K562 (cell line): ENCODE measurements around the gene STIM1. TPM values are rescaled to one million over a fixed set of nuclear protein-coding genes. Genes with fewer than 3 reads are reported as not detected.

Experiments used
- ATAC-seq: fragments of 200-7000 bp; cut with Tn5 transposase; 3 replicates; pipeline ENCODE4 v1.9.1; 2020; ENCODE audit warnings: moderate library complexity
- BruUV-seq: library from RNA; stranded (reverse); fragments of 400-500 nt; replicated peaks from 2 replicates; lab custom pipeline; 2021; lab: Mats Ljungman, UMichigan
- CTCF ChIA-PET: fragments of 300-600 bp; formaldehyde crosslinking; extraction: SDS; loops from one replicate; lab custom pipeline; 2021; ENCODE audit warnings: low intra/inter-chr PET ratio; lab: Yijun Ruan, JAX
- POLR2A ChIA-PET: fragments of 300-600, 350-650 bp; sonication (Branson Sonifier 250); formaldehyde crosslinking; extraction: SDS; loops from one replicate; lab custom pipeline; 2021; ENCODE audit warnings: antibody characterized with exemption, inconsistent platforms; lab: Yijun Ruan, JAX
- DNase-seq, 4 experiments: peaks; one replicate each; pipeline versions ENCODE4 v3.0.0 to v3.0.0-alpha.2; 2011 to 2018; ENCODE audit warnings: low spot score in 3 of 4, mixed read lengths in 3 of 4; ENCODE audit errors: extremely low read depth in 1 of 4
- FAIRE-seq: peaks from 2 replicates; lab custom pipeline; 2011; peaks lifted over from hg19 to GRCh38; lab: Jason Lieb, UNC
- H2AFZ ChIP-seq: 2 replicates; pipeline ENCODE4 v1.6.0; 2011; ENCODE audit warnings: low read depth, low read length, control low read depth, inconsistent platforms
- H3K27ac ChIP-seq: fragments of 200-600 bp; 3 replicates; pipeline ENCODE4 v1.8.0; 2011; ENCODE audit warnings: low read depth, mild to moderate bottlenecking, control low read depth, inconsistent platforms, low read length, moderate library complexity, mixed read lengths; ENCODE audit errors: extremely low read depth
- H3K27me3 ChIP-seq, 2 experiments: fragments of 300-600 bp in 1 of 2; 2 replicates in 1 of 2; 3 replicates in 1 of 2; pipeline versions ENCODE4 v1.6.0 to v1.8.0; 2011; ENCODE audit warnings: inconsistent platforms in 2 of 2, low read length in 2 of 2, mild to moderate bottlenecking in 1 of 2, mixed read lengths in 1 of 2, moderate library complexity in 1 of 2; ENCODE audit not compliant: control insufficient read depth in 2 of 2, insufficient read depth in 2 of 2
- H3K36me3 ChIP-seq: fragments of 300-600 bp; 3 replicates; pipeline ENCODE4 v1.8.0; 2011; ENCODE audit warnings: mild to moderate bottlenecking, low read length, inconsistent platforms; ENCODE audit not compliant: control insufficient read depth, insufficient read depth
- H3K4me1 ChIP-seq, 2 experiments: fragments of 200-600 bp in 1 of 2; replicated peaks in 1 of 2; 2 replicates in 1 of 2; 3 replicates in 1 of 2; pipeline versions ENCODE4 v1.5.1 to v1.8.0; 2011; ENCODE audit warnings: inconsistent platforms in 2 of 2, low read length in 2 of 2, mild to moderate bottlenecking in 1 of 2, mixed read lengths in 1 of 2, moderate library complexity in 1 of 2; ENCODE audit not compliant: control insufficient read depth in 2 of 2, insufficient read depth in 2 of 2
- H3K4me2 ChIP-seq: 2 replicates; pipeline ENCODE4 v1.6.1; 2011; ENCODE audit warnings: low read length, control low read depth, inconsistent platforms, mixed read lengths; ENCODE audit not compliant: insufficient read depth
- H3K4me3 ChIP-seq: fragments of 200-600 bp; sonication (generic), shearing (Covaris generic); 2 replicates; pipeline ENCODE4 v1.5.1; 2016; ENCODE audit warnings: control low read depth, inconsistent platforms
- H3K79me2 ChIP-seq: fragments of 200-600 bp; 3 replicates; pipeline ENCODE4 v1.8.0; 2011; ENCODE audit warnings: low read length, inconsistent platforms; ENCODE audit not compliant: control insufficient read depth, insufficient read depth
- H3K9ac ChIP-seq, 2 experiments: 2 replicates each; pipeline versions ENCODE4 v1.6.0 to v1.6.1; 2011; ENCODE audit warnings: low read depth in 2 of 2, low read length in 2 of 2, control low read depth in 1 of 2, inconsistent platforms in 1 of 2, mild to moderate bottlenecking in 1 of 2, mixed read lengths in 1 of 2; ENCODE audit not compliant: insufficient read depth in 1 of 2
- H3K9me1 ChIP-seq: one replicate; pipeline ENCODE4 v1.6.0; 2011; ENCODE audit warnings: inconsistent platforms, mild to moderate bottlenecking, low read length, moderate library complexity; ENCODE audit not compliant: control insufficient read depth, insufficient read depth
- H3K9me3 ChIP-seq: replicated peaks from 2 replicates; pipeline ENCODE4 v1.5.1; 2011; ENCODE audit warnings: low read depth, low read length, inconsistent platforms; ENCODE audit not compliant: control insufficient read depth, insufficient read depth
- H4K20me1 ChIP-seq: replicated peaks from 2 replicates; pipeline ENCODE4 v1.6.1; 2011; ENCODE audit warnings: low read length, inconsistent platforms, mixed read lengths; ENCODE audit not compliant: control insufficient read depth, insufficient read depth
- ATF3 ChIP-seq, 2 experiments: fragments of 450-650 bp in 1 of 2; sonication (generic) in 1 of 2; formaldehyde crosslinking in 1 of 2; IDR thresholded peaks in 1 of 2; conservative IDR thresholded peaks in 1 of 2; 2 replicates each; pipeline versions ENCODE4 v1.6.1 to v1.8.1; 2016 to 2023; ENCODE audit warnings: mild to moderate bottlenecking in 2 of 2, moderate library complexity in 2 of 2, inconsistent platforms in 1 of 2, missing genetic modification reagents in 1 of 2
- CEBPB ChIP-seq: fragments of 450-650 bp; IDR thresholded peaks from 2 replicates; pipeline ENCODE4 v1.6.1; 2016; ENCODE audit warnings: missing genetic modification characterization, missing compliant biosample characterization
- HDAC8 ChIP-seq: fragments of 450-650 bp; IDR thresholded peaks from 2 replicates; pipeline ENCODE4 v1.6.1; 2016; ENCODE audit warnings: mild to moderate bottlenecking, missing genetic modification characterization, moderate library complexity, missing compliant biosample characterization
- KLF6 ChIP-seq: fragments of 250-450 bp; sonication (Bioruptor Pico); IDR thresholded peaks from 2 replicates; pipeline ENCODE4 v1.4.0; 2020; ENCODE audit warnings: mild to moderate bottlenecking, moderate library complexity, borderline replicate concordance
- MBD2 ChIP-seq: sonication (generic); IDR thresholded peaks from 2 replicates; pipeline ENCODE4 v1.6.1; 2016; ENCODE audit warnings: low read depth, borderline replicate concordance
- NFIC ChIP-seq: fragments of 450-650 bp; IDR thresholded peaks from 2 replicates; pipeline ENCODE4 v1.6.1; 2017; ENCODE audit warnings: mild to moderate bottlenecking, inconsistent platforms
- TFAM ChIP-seq: fragments of 250-450 bp; sonication (Bioruptor Pico); conservative IDR thresholded peaks from 2 replicates; pipeline ENCODE4 v1.5.0; 2021; ENCODE audit warnings: mild to moderate bottlenecking, moderate library complexity
- ZEB2 ChIP-seq: fragments of 450-650 bp; IDR thresholded peaks from 2 replicates; pipeline ENCODE4 v1.6.1; 2016
- ZKSCAN8 ChIP-seq: fragments of 200-800 bp; sonication (Bioruptor generic); IDR thresholded peaks from 2 replicates; pipeline ENCODE4 v1.6.1; 2016; ENCODE audit warnings: missing genetic modification characterization, missing compliant biosample characterization
- ZNF347 ChIP-seq: fragments of 450-650 bp; formaldehyde crosslinking; IDR thresholded peaks from 2 replicates; pipeline ENCODE4 v1.4.0; 2020; ENCODE audit warnings: low read depth, mild to moderate bottlenecking, moderate library complexity
- ZNF778 ChIP-seq: fragments of 450-650 bp; formaldehyde crosslinking; IDR thresholded peaks from 2 replicates; pipeline ENCODE4 v1.4.0; 2020; ENCODE audit warnings: mild to moderate bottlenecking, moderate library complexity
- WGBS: fragments of 100-300 bp; shearing (Covaris generic); methylation state at CpG from one replicate; pipeline ENCODE4 v1.1.6; 2016; ENCODE audit warnings: low coverage, mixed read lengths; ENCODE audit not compliant: insufficient coverage; ENCODE audit errors: missing lambda C conversion rate; 5-methylcytosine and 5-hydroxymethylcytosine counted together
- in situ Hi-C: fragments of 300-500 bp; cut with MboI; formaldehyde crosslinking; loops from 4 replicates; pipeline ENCODE4 v1.15.0; 2018; ENCODE audit warnings: inconsistent platforms, mixed read lengths
- intact Hi-C: fragments of 100-400 bp; cut with micrococcal nuclease; formaldehyde crosslinking; loops from 2 replicates; pipeline ENCODE4 v1.14.2; 2022
- polyA plus RNA-seq, 8 experiments: library from polyadenylated mRNA; depleted of rRNA in 4 of 8; stranded (reverse) in 5 of 8; unstranded in 3 of 8; fragments of >200 nt; fragmentation: Nextera tagmentation in 2 of 8; fragmentation: Illumina TruSeq in 1 of 8; extraction: Ambion mirVana in 2 of 8; extraction: Trizol in 1 of 8; gene quantifications; 2 replicates each; pipeline versions ENCODE4 v1.2.1 to v1.2.3, GENCODE V29; 2011 to 2014; ENCODE audit warnings: inconsistent platforms in 1 of 8, missing spikeins in 1 of 8
- total RNA-seq, 7 experiments: library from RNA; depleted of rRNA in 6 of 7; stranded (reverse); fragments of >200 nt in 6 of 7; fragmentation: Illumina TruSeq in 2 of 7; extraction: Trizol in 2 of 7; gene quantifications; 2 replicates each; pipeline versions ENCODE4 v1.2.1 to v1.2.3, GENCODE V29; 2011 to 2021; ENCODE audit warnings: low replicate concordance in 1 of 7

STIM1 gene
- total and polyA plus RNA-seq, 9 of the 15 experiments (the other 6 are each of a cell fraction or from before 2014, with no cell fraction given), result 7.7 to 50.5 (median 22.5) TPM

GRCh38 chr11:3964056-3964455 lies 108.6 kb downstream of the STIM1 start:
- no TSS peak for BruUV-seq
- no peaks in the 10 kb centered on the region for H4K20me1 ChIP-seq
- no peaks in the 10 kb centered on the region for H3K9me3 ChIP-seq
- H2AFZ ChIP-seq, result no peak overlapping the region
- POLR2A ChIA-PET, result interaction anchor here (0.6 kb wide), 1 partner anchor 201 kb away, joined by 3 read pairs; no protein-coding TSS in a partner anchor
- no peak overlapping the region for H3K27ac ChIP-seq
- H3K9ac ChIP-seq, result no peak overlapping the region
- no peak for TF ChIP-seq KLF6 (CRISPR knock-in tag)
- no peak for TF ChIP-seq ZEB2
- no peak for TF ChIP-seq HDAC8 (tag)
- TF ChIP-seq, all 486 proteins: peak for 0
- intact Hi-C loops (no loop called here), in situ Hi-C loops (no loop called here)
- peaks cover 50% of the 10 kb centered on the region for H3K79me2 ChIP-seq
- CTCF ChIA-PET, result interaction anchor here (0.7 kb wide), 1 partner anchor 109 kb away, joined by 5 read pairs; no protein-coding TSS in a partner anchor
- peaks cover 11 to 36% of the 10 kb centered on the region in 2 experiments; a peak in 3 of 5 replicates for H3K4me1 ChIP-seq
- no peaks in the 10 kb centered on the region for H3K9me1 ChIP-seq
- H3K36me3 ChIP-seq, result peaks cover 14% of the 10 kb centered on the region
- 68% methylated on average over 2 of the region's 2 CpGs for WGBS
- FAIRE-seq, result no peak
- no peak overlapping the region for H3K4me2 ChIP-seq
- H3K27me3 ChIP-seq, result no peaks in the 10 kb centered on the region
- ATAC-seq, result no peak
- no peak for DNase-seq
- no peak overlapping the region for H3K4me3 ChIP-seq

GRCh38 chr11:3964935-3965604 lies 109.6 kb downstream of the STIM1 start:
- Histone ChIP-seq H3K79me2 (peaks cover 45% of the 10 kb centered on the region), H3K4me1 (peaks cover 10 to 27% of the 10 kb centered on the region in 2 experiments; a peak in 2 of 5 replicates), H4K20me1 (no peaks in the 10 kb centered on the region), H3K9me1 (no peaks in the 10 kb centered on the region), H3K36me3 (peaks cover 14% of the 10 kb centered on the region), H3K9me3 (no peaks in the 10 kb centered on the region), H2AFZ (no peak overlapping the region), H3K4me2 (peak overlapping the region; percentile 13; the same call in 1 of the 2 replicates), H3K27ac (0 out of 3 replicates have a peak overlapping the region, but pooled peaks have one; percentile 1), H3K4me3 (no peak overlapping the region), H3K27me3 (no peaks in the 10 kb centered on the region), H3K9ac (no peak overlapping the region)
- POLR2A ChIA-PET, result interaction anchor here (0.9 to 1.9 kb wide), 3 partner anchors 9 to 12 kb away, joined by 3 to 6 read pairs (median 4); no protein-coding TSS in a partner anchor
- 63% methylated on average over 1 of the region's 1 CpG for WGBS
- BruUV-seq, result no TSS peak
- in situ Hi-C loops, result no loop called here
- CTCF ChIA-PET, result no interaction called here
- ATAC-seq (no peak; the same call in 2 of the 3 replicates), FAIRE-seq (no peak), DNase-seq (no peak)
- intact Hi-C loops, result no loop called here
- TF ChIP-seq NFIC (no peak), MBD2 (no peak), ZKSCAN8 (no peak), ZNF347 (CRISPR knock-in tag) (no peak), ZNF778 (no peak), CEBPB (tag) (peak; percentile 23; the same call in 1 of the 2 replicates), ATF3 (IDR thresholded peaks at IDR 0.05) (no peak), ATF3 (CRISPR knock-in tag; conservative IDR thresholded peaks at IDR 0.05) (0 out of 2 replicates have a peak, but pooled peaks have one; percentile 0), TFAM (CRISPR knock-in tag) (no peak)
